ENCODE data around the gene SLC17A1.

Gene SLC17A1

DNA sequence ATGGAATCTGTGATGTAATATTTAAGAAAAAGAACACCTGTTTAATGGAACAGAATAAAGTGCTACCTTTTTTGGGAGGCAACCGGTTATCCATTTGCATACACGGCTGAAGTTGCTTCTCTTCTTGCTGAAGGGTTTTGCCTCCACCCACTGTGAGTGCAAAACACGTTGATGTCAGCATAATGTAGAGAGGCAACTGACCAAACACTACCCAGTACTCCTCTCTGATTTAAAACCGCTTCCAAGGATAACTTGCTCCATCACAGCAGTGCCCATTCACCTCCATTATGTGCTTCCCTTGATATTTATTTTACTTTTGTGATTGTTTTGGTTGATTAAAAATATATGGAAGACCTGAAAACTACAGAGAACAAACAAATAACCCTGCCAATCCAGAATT lies 1.4 kb downstream of the SLC17A1 start:
- DNase-seq, result no peak

DNA sequence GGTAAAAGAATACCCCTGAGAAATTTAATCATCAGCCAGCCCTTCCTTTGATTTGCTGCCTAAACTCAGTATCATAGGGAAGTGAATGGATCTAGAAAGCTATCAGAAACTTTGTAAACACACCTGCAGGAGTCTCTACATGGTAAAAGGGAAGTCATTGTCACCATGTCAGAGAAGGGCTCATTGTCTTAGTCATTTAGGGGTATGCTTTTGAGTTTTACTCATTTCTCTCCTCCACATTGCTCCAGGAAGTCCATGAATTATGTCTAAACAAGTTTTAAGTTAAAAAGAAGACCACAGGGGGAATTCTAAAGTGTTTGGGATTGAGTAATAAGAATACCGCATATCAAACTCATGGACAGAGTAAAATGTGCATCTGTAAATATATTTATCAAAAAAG lies 2.5 kb downstream of the SLC17A1 start:
- DNase-seq, result no peak

DNA sequence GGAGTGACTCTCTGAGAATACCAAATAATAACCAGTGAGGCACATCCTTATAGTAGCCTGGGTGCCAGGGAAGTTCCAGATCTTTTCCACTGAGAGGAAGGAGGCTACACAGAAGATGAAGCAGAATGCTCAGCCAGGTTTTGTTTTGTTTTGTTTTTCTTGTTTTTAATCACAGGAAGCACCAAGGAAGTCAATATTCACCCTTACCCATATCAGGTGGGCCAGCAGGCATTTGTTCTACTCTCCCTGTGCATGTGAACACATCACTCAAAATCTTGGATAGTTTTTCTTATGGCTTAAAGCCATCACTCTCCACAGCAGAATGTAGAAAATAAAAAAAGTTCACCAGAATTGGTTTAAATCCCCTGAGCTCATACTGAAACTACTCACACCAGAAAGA lies 10.5 kb downstream of the SLC17A1 start:
- DNase-seq, result no peak

DNA sequence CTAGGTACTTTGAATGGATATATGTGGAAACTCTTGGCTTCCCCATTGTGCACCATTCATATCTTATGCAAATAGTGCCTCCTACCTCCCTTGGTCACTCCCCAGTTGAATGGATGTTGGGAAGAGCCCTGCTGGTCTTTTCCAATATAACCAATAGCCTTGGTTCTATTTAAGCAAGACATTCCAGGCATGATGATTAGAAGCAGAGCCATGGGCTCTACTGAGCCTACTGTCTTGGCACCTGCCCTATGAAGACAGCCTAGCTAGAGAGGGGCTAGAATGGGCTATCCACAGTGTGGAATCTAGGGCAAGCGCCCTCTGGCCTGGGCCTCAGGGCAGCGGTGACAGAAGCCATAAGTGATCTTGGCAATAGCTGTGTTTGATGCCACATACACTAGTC lies 15.6 kb downstream of the SLC17A1 start:
- no peak for DNase-seq

DNA sequence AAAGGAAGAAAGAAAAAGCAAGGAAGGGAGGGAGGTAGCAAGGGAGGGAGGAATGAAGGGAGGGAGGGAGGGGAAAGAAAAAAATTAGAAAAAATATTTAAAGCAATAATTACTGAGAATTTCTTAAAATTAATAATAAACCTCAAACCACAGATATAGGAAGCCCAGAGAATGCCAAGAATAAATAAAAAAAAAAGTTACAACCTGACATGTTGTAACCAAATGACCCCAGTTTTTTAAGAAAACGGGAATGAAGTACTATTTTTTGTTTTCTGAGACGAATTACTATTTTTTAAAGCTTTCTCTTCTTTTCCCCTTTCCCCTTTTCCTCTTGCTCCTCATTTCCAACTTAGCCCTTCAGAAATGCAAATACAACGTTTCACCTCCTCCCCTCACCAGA lies 16.7 kb downstream of the SLC17A1 start:
- DNase-seq, result no peak

DNA sequence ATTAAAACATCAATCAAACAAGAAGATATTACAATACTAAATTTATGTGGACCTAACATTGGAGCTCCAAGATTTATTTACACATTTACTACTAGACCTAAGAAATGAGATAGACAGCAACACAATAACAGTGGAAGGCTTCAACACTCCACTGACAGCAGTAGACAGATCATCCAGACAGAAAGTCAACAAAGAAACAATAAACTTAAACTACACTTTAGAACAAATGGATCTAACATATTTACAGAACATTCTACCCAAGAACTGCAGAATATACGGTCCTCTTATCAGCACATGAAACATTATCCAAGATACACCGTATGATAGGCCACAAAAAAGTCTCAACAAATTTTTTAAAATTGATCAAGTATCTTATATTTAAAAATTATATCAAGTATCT lies 27.0 kb downstream of the SLC17A1 start:
- DNase-seq, result no peak

DNA sequence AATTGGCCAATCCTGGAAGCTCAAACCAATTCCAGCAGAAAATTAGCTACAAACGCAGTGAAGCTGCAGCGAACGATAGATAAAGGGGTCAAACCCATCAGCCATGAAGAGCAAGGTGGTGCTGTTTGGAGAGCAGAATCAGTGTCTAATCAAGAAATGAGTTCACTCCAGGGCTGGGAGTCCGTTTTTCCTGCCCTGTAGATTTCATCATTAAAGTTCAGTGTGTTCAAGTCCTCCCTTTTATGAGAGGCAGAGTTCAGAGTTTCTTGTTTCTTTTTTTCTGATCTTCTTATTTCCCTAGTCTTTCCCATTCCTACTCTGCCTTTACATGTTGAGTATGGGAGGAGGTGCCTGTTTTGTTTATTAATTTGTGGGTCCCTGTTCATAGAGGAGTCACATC lies 30.4 kb downstream of the SLC17A1 start:
- no peak for DNase-seq

DNA sequence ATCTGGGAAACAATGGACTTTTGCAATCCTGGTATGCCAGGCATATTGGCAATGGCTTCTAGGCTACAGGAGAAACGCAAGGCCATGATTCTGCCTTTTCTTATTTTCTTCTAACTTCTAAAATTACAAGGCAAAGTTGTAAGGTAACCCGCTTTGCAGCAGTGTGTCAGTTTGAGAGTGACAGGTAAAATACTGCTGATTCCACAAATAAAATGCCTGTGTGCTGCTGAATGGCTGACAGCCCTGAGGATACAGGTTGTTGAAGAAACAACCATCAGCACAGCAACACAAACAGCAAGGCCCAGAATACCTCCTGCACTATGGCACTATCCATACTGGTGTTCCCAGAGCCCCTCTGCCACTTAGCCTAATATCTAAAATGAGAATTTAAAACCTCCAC lies 37.1 kb downstream of the SLC17A1 start:
- DNase-seq, result no peak

DNA sequence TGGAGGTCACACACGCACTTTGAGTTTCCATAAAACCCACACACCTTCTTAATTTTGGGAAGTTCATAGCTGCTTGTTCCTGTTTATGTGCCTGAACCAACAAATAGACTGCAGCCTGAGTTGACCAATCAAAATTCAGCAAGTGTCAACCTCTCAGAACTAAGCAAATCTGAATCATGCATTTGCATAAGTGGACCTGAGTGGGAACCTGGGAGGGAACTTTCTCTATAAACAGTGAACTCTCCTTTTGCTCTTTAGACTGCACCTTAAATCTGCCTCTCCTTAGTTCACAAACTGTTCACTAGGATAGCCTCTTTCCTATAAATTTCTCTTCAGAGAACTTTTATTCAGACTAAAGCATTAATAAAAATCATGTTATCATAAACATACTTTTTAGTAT lies 37.9 kb downstream of the SLC17A1 start:
- no peak for DNase-seq

DNA sequence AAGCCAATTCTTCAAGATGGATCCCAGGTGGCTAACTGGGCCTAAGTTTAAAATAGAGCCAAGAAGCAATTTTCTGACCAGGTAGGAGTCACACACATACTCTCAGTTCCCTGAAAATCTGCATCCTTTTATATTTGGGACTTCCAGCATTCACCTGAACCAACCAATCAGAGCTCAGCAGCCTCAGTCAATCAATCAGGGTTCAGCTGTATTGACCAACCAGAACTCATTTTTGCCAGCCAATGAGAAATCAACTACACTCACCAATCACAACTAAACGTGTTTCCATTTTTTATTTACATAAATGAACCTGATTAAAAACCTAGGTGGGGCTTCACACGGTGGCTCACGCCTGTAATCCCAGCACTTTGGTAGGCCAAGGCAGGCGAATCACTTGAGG lies 39.8 kb downstream of the SLC17A1 start:
- no peak for DNase-seq

DNA sequence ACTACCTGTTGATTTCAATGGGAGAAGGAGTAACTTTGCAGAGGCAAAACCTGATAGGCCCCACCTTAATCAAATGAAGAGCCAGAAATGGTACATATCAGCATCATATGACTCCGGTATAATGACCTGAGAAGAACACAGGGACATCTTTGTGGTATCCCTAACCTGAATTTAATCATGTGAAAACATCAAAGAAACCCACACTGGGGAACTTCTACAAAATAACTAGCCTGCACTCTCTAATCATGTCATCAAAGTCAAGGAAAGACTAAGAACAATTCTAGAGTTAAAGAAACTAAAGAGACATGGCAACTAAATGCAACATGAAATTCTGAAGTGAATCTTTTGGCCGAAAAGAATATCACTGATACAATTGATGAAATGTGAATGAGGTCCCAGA lies 42.4 kb downstream of the SLC17A1 start:
- no peak for DNase-seq

DNA sequence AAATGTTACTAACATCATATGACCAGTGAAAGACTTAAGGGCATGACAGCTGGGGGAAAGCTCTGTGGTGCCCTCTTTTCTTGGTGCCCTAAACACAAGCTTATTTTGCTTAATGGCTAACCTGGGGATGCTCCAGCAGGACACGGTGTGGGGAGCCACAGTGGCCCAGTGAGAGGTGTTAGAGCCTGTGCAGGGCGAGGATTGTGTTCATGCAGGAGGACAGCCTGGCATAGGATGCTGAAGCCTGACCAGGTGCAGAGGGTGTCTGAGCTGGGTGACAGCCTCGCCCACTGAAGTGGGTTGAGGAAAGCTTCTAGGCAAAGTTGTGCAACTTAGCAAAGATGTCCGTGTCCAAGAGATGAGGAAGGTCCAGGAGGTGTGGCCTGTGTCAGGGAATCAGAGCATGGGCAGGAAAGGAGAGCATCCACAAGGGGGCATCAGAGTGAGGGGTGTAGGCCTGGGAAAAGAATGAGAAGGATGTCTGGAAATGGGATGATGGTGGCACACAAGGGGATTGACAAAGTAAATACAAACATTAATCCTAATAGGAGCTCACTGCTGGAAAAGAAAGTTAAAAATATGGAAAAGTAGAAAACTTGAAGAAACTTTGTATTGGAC lies 43.4 kb downstream of the SLC17A1 start:
- peak; percentile 60 to 66 for DNase-seq

DNA sequence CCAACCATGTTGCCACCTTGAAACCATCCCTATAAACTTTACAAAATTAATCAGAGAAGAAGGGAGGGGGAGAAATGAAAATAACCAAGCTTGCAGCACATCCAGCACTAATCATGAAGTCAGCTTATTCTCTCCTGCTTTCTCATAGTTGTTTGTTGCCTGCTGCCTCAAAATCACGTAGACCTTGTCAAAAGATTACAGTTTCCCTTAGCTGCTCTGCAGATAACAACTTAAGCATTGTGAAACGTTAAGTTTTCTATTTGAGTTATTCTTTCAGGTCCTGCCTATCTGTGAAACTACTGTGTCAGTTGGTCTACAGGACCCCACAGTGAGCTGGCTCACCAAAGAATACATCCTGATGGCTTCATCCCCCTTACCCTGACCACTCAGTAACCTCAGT lies 44.4 kb downstream of the SLC17A1 start:
- DNase-seq, result no peak

DNA sequence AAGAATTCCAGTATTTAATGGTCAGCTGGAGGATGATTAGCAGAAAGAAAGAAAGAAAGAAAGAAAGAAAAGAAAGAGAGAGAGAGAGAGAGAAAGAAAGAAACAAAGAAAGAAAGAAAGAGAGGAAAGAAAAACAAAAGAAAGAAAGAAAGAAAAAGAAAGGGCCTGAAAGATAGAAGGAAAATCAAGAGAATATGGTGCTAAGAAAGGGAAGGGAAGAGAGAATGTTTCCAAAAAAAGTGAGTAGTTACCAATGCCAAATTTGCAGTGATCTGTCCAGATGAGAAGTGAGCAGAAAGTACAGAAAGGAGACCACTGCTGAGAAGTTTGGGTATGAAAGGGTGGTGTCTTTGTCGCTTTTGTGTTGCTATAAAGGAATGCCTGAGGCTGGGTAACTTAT lies 50.7 kb downstream of the SLC17A1 start:
- DNase-seq, result no peak

DNA sequence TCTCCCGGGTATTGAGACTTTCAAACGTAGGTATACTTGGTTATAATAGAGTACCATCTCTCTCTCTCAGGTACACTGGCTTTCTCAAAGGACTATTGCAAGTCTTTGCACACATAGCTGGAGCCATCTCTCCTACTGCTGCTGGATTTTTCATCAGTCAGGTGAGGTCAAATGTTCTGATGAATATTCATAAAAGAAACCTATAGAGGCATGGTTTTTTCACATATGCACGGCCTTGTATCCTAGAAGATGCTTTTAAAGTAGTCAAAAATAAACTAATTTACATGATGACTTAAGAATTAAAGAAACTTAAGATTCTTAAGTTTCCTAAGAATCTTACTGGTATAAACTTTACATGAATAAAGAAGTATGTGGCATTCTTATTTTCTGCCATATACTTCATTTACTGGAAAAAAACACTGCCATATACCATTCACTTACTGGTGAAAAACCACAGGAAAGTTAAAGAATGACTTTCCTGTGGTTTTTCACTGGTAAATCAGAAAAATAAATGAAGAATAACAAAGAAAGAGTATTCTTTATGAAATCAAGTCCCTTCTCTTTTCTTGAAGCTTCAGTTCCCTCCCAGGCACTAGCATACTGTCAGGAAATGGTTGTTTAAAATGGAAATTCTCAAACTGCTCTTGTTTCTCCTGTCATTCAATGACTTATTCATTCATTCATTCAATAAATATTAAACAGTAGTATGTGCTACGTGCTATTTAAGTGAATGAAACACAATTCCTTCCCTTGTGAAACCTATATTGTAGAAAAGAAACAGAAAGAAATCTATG lies 53.8 kb downstream of the SLC17A1 start:
- no peak for DNase-seq

DNA sequence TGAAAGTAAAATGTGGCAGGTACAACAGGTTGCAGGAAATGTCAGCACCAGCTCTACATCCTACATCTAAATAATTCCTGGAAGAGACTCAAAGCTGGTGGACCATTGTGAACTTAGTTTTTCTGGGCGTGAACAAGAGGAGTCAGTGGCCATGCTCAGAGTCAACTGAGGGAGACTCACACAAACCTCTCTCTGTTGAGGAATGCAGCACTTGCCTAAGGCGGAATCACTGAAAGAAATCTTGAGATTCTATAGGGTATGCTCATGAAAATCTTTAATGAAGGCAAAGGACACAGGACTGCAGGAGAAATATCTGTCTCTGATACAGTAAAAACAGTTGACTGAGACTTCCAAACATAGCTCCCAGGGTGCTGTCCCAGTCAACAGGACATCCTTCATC lies 54.8 kb downstream of the SLC17A1 start:
- DNase-seq, result no peak

DNA sequence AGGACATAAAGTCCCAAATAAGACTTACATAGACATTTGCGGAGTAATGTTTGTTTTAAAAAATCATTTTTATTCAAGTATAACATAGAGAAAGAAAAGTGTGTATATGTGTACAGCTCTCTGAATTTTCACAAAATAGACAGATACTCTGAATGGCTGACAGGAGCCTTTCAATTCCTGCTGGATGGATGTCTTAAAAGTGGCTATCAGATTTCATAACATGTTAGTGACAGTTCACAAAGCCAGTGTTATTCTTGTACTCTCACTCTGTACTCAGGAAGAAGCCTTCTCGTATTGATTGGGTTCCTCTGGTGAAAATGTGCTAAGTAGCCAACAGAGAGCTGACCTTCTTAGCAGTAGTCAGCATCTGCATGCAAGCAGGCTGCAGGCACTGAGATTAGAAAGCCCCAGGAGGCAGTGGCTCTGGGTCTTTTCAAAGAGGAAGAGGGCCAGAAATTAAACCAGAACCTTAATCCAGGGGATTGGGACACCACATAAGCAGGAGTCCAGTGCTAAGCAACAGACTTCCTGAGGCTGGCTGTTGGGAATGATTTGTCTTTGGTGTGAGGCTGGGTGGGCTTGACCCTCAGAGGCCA lies 57.6 kb downstream of the SLC17A1 start:
- DNase-seq, result no peak

DNA sequence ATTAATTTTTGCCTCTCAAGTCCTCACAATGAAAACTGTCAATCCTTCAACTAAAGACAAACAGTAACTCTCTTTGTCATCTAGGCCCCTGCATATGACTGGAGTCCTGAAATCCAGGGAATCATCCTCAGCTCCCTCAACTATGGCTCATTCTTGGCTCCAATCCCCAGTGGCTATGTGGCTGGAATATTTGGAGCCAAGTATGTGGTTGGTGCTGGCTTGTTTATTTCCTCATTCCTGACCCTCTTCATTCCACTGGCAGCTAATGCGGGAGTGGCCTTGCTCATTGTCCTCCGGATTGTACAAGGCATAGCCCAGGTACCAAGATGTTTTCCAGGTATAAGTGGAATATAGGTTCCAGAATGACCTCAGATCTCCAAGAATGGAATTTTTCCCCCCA lies 61.9 kb downstream of the SLC17A1 start:
- no peak for DNase-seq

DNA sequence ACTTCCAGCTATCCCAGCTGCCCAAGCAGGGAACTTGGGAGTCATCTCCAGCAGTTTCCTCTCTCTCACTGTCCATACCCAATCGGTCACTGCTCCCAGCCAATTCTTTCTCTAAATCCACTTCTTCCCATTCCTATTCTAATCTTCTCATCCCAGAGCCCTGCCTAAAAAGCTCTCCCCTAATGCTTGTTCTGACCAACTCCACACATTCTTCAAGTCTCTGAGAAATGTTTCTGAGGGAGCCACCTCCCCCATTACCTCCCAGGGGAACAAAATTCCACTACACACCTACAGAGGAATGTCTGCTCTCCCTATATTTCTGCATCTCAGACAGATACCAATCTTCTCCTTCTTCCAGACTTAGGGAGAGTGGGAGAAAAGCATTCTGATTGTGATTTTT lies 63.3 kb downstream of the SLC17A1 start:
- no peak for DNase-seq

DNA sequence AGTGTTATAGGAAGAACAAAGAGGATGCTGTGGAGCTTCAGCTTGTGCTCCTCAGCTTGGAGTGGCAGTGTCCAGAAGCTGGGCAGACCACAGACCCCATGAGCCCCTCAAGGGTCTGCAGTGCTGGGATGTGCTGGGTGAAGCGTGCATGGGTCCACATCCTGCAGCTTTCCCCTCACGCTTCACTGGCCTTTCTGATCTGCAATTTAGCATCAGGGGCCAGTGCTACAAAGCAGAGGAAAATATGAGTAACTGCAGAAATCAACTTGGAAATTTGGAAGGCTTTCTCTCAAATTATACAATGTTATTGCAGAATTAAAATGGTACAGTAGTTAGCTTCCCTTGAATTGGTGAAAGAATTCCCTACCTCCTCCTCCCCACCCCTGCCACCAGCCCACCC lies 67.2 kb downstream of the SLC17A1 start:
- no peak for DNase-seq

DNA sequence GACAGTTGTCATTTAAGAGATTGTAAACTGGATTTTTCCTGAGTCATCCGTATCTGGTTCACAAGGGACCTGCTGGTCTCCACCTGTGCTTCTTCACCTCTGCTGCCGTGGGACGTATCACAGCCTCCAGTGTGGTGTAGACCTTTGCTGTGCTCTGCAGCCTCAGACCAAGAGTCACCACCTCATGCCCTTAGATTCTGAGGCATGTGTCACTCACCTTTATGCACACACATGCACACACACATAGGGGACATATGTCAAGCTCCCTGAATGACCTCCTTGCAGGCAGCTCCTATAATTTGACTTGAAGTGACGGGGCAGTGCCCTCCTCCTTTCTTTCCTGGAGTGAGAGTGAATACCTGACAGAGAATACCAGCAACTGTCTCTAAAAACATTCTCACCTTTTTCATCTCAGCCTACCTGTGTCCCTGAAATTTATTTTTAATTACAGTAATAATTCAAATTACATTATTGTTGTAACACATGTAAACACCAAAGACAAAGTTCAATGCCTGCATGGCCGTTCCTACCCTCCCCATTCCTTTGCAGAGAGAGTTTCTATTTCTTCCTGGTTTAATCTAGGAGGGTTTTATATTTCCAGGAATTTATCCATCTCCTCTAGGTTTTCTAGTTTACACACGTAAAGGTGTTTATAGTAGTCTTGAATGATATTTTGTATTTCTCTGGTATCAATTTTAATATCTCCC lies 73.8 kb downstream of the SLC17A1 start:
- no peak for DNase-seq

DNA sequence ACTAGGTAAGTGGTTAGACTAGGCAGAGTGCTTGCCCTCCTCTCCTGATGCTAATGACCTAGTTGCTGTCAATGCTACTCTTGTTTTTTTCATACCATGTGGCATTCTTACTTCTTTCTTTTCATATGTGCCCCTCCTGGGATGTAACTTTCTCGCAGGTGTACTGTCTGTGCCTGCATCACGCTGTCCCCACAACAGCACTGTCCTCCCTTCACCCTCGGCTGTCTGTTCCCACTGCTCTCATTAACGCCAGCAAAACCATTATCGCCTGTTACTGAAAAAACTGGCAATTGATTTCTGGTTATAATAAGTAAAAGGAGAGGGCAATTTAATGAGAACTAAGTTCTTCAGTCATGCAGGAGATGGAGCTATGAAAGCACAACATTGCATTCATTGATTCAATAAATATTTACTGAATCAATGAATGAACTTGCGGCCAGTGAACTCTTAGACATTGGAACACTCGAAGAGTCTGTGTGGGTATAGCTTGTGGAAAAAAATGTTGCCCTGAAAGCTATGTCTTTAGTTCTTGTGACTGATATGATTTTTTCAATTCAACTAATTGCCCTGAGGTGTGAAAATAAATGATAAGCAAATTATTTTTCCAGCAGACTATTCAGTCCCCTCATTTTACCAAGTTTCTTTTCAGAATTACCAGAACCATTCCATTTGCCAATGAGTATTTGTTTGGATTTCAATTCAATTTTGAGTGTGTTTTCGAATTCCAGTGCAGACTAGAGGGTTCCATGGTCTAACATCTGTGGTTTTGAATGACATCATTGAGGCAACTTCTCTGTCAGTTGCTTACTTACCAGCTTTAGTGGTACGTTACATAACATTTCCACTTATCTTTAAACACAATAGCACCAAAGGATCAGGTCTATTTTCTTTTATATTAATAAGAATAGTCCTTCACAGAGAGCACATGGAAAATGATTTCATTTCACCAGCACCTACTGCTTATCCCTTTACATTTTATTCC lies 75.2 kb downstream of the SLC17A1 start:
- no peak for DNase-seq

DNA sequence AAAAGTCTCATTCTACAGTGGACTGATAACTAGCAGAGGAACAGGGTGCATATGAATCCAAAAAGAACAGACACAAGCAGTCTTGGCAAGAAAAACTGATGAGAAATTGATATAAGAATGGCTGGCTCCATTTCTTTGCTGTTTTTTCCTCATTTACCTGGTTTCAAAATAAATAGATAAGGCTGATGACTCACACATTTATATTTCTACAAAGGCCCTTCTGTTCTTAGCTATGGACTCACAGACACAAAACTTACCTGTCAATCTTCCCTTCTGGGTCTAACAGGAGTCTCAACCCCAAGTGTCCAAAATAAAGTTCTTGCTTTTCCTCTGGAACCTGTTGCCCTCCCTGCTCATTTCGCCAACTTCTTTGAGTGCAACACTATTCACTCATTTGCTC lies 76.4 kb downstream of the SLC17A1 start:
- DNase-seq, result no peak

All from AML-193 (cell line).